ENCODE data around the gene HES1. TPM values are rescaled to one million over a fixed set of nuclear protein-coding genes. Genes with fewer than 3 reads are reported as not detected.

Gene HES1
- total and polyA plus RNA-seq, 9 of the 15 experiments (the other 6 are each of a cell fraction or from before 2014, with no cell fraction given), result 3.4 to 37.0 (median 19.3) TPM

DNA sequence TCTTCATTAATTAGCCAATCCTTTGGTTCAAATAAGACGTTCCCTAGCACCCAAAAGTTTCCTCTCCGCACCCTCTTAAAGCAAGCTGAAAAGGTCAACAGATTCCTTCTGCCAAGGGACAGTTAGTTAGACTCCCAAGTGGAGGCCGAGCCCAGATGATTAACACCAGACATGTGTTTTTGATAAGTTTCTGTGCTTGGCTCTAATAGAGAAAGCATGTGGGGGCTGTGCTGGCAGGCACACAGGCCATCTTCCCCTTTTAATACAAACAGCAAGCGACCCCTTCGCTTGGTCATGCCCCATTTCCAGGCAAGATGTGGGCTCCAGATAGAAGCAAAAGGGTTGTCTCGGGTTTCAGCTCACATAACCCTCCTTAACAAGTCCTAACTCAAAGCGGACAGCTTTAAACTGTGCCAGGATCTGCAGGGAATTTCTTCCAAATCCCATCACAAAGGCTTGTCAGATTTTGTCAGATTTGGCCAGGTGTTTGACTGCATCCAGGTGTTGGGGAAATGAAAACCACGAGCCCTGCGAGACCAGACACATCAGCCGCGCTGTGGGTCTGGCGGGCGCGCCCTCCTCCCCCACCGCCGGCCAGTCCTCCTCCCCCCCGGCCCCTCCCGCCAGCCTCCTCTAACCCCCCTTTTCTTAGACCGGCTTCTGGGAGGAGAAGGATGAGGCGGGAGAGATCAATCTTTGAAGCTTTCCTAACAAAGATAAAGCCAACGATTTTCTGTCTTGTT, 3.3 kb downstream of the HES1 start (continued):
- TF ChIP-seq NRF1 (conservative IDR thresholded peaks at IDR 0.05 in 1 of 2, IDR thresholded peaks at IDR 0.05 in 1 of 2), result no peak
- TF ChIP-seq SMARCE1 (IDR thresholded peaks at IDR 0.05), result peak; percentile 28; the same call in 1 of the 2 replicates
- peak; percentile 56; the same call in 1 of the 2 replicates for TF ChIP-seq MTA1 (IDR thresholded peaks at IDR 0.05; ENCODE audit: borderline replicate concordance)
- TF ChIP-seq, protein P1, sequence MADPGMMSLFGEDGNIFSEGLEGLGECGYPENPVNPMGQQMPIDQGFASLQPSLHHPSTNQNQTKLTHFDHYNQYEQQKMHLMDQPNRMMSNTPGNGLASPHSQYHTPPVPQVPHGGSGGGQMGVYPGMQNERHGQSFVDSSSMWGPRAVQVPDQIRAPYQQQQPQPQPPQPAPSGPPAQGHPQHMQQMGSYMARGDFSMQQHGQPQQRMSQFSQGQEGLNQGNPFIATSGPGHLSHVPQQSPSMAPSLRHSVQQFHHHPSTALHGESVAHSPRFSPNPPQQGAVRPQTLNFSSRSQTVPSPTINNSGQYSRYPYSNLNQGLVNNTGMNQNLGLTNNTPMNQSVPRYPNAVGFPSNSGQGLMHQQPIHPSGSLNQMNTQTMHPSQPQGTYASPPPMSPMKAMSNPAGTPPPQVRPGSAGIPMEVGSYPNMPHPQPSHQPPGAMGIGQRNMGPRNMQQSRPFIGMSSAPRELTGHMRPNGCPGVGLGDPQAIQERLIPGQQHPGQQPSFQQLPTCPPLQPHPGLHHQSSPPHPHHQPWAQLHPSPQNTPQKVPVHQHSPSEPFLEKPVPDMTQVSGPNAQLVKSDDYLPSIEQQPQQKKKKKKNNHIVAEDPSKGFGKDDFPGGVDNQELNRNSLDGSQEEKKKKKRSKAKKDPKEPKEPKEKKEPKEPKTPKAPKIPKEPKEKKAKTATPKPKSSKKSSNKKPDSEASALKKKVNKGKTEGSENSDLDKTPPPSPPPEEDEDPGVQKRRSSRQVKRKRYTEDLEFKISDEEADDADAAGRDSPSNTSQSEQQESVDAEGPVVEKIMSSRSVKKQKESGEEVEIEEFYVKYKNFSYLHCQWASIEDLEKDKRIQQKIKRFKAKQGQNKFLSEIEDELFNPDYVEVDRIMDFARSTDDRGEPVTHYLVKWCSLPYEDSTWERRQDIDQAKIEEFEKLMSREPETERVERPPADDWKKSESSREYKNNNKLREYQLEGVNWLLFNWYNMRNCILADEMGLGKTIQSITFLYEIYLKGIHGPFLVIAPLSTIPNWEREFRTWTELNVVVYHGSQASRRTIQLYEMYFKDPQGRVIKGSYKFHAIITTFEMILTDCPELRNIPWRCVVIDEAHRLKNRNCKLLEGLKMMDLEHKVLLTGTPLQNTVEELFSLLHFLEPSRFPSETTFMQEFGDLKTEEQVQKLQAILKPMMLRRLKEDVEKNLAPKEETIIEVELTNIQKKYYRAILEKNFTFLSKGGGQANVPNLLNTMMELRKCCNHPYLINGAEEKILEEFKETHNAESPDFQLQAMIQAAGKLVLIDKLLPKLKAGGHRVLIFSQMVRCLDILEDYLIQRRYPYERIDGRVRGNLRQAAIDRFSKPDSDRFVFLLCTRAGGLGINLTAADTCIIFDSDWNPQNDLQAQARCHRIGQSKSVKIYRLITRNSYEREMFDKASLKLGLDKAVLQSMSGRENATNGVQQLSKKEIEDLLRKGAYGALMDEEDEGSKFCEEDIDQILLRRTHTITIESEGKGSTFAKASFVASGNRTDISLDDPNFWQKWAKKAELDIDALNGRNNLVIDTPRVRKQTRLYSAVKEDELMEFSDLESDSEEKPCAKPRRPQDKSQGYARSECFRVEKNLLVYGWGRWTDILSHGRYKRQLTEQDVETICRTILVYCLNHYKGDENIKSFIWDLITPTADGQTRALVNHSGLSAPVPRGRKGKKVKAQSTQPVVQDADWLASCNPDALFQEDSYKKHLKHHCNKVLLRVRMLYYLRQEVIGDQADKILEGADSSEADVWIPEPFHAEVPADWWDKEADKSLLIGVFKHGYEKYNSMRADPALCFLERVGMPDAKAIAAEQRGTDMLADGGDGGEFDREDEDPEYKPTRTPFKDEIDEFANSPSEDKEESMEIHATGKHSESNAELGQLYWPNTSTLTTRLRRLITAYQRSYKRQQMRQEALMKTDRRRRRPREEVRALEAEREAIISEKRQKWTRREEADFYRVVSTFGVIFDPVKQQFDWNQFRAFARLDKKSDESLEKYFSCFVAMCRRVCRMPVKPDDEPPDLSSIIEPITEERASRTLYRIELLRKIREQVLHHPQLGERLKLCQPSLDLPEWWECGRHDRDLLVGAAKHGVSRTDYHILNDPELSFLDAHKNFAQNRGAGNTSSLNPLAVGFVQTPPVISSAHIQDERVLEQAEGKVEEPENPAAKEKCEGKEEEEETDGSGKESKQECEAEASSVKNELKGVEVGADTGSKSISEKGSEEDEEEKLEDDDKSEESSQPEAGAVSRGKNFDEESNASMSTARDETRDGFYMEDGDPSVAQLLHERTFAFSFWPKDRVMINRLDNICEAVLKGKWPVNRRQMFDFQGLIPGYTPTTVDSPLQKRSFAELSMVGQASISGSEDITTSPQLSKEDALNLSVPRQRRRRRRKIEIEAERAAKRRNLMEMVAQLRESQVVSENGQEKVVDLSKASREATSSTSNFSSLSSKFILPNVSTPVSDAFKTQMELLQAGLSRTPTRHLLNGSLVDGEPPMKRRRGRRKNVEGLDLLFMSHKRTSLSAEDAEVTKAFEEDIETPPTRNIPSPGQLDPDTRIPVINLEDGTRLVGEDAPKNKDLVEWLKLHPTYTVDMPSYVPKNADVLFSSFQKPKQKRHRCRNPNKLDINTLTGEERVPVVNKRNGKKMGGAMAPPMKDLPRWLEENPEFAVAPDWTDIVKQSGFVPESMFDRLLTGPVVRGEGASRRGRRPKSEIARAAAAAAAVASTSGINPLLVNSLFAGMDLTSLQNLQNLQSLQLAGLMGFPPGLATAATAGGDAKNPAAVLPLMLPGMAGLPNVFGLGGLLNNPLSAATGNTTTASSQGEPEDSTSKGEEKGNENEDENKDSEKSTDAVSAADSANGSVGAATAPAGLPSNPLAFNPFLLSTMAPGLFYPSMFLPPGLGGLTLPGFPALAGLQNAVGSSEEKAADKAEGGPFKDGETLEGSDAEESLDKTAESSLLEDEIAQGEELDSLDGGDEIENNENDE (IDR thresholded peaks at IDR 0.05; ENCODE audit: low read depth, low read length), result no peak
- peak; percentile 84 for TF ChIP-seq SMAD4 (CRISPR knock-in tag; conservative IDR thresholded peaks at IDR 0.05)
- no peak for TF ChIP-seq CREB1 (IDR thresholded peaks at IDR 0.05)
- no peak for TF ChIP-seq CREB1 (CRISPR knock-in tag; IDR thresholded peaks at IDR 0.05)
- no peak for TF ChIP-seq PURB (CRISPR knock-in tag; IDR thresholded peaks at IDR 0.05; ENCODE audit: low read depth)
- peak; percentile 22 for TF ChIP-seq NFIC (IDR thresholded peaks at IDR 0.05)
- TF ChIP-seq RBM34 (IDR thresholded peaks at IDR 0.05; ENCODE audit: borderline replicate concordance, insufficient read depth, low read length), result no peak
- TF ChIP-seq POLR3A (IDR thresholded peaks at IDR 0.05; ENCODE audit: borderline replicate concordance, extremely low read depth, insufficient read depth, insufficient read length), result no peak
- TF ChIP-seq, protein P2, sequence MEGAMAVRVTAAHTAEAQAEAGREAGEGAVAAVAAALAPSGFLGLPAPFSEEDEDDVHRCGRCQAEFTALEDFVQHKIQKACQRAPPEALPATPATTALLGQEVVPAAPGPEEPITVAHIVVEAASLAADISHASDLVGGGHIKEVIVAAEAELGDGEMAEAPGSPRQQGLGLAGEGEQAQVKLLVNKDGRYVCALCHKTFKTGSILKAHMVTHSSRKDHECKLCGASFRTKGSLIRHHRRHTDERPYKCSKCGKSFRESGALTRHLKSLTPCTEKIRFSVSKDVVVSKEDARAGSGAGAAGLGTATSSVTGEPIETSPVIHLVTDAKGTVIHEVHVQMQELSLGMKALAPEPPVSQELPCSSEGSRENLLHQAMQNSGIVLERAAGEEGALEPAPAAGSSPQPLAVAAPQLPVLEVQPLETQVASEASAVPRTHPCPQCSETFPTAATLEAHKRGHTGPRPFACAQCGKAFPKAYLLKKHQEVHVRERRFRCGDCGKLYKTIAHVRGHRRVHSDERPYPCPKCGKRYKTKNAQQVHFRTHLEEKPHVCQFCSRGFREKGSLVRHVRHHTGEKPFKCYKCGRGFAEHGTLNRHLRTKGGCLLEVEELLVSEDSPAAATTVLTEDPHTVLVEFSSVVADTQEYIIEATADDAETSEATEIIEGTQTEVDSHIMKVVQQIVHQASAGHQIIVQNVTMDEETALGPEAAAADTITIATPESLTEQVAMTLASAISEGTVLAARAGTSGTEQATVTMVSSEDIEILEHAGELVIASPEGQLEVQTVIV (CRISPR knock-in tag; IDR thresholded peaks at IDR 0.05; ENCODE audit: borderline replicate concordance), result peak; percentile 14; the same call in 1 of the 2 replicates
